ENCODE measurements around the gene PODXL2.
"Not testable (repeated sequence)": the region's sequence is repeated elsewhere in the genome, so short reads cannot be mapped to it uniquely, and the experiment has no call there.

The PODXL2 gene

GRCh38 chr3:127595303-127595702, 33.7 kb upstream of the PODXL2 start:
- TF ChIP-seq GATA1 (IDR thresholded peaks at IDR 0.05; ENCODE audit: low read depth, low read length) = no peak
- TF ChIP-seq POLR2A (IDR thresholded peaks at IDR 0.05; ENCODE audit: low read length) = no peak
- DNase-seq = peak in 1 of 2 experiments; percentile 44

DNA sequence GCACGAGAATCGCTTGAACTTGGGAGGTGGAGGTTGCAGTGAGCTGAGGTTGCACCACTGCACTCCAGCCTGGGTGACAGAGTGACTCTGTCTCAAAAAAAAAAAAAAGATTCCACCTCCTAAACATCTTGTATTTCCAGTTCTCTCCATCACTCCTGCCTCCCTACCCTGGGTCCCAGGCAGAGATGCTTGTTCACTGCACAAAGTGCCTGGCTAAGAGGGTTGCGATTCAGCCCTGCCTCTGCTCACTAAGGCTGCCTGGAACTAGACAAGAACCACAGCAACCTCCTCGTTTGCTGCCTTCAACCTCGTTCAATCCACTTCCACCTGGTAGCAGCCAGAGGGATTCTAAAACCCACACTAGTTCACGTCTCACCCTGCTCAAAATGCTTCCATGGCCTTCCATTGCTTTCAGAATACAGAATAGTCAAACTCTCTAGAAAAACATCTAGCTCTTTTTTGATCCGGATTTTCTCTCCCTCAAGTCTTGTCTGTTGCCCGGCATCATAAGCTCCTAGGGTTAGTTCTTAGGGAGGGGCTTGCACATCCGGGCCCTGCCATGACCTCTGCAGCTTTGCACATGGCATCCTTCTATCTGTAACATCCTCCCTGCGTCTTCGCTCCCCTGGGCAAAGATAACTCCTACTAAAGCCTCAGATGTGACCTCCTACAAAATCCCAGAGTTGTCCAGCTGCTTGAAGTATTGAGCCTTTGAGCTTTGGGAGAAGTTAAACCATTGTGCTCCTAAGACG, 31.8 kb upstream of the PODXL2 start:
- DNase-seq = peak; percentile 41 to 63
- TF ChIP-seq GATA1 (IDR thresholded peaks at IDR 0.05; ENCODE audit: low read depth, low read length) (no peak), POLR2A (IDR thresholded peaks at IDR 0.05; ENCODE audit: low read length) (no peak)

DNA sequence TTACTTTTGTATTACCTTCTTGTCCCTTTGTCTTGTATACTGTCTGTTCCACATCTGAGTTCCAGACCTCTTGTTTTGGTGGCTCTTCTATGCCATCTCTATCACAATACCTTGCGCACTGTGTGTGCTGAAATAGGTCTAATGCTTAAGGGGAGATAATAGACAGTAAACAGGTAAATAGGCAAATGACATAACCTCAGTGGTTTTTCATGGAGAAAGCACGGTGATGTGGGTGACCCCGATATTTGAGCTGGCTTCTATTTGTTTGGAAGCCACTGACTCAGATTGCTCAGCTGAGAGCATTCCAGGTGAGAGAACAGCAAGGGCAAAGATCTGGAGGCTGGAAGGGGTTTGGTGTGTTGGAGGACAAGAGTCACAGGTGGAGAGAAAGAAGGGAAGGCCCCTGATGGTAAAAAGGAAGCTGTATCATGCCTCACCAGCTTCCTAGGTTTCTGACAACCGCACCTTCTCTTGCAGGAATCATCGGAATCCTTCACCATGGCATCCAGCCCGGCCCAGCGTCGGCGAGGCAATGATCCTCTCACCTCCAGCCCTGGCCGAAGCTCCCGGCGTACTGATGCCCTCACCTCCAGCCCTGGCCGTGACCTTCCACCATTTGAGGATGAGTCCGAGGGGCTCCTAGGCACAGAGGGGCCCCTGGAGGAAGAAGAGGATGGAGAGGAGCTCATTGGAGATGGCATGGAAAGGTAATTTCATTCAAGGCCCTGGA, 30.0 kb upstream of the PODXL2 start:
- TF ChIP-seq GATA1 (IDR thresholded peaks at IDR 0.05; ENCODE audit: low read depth, low read length) (no peak), POLR2A (IDR thresholded peaks at IDR 0.05; ENCODE audit: low read length) (no peak)
- DNase-seq = peak; percentile 44 to 63

GRCh38 chr3:127600749-127601456, 28.1 kb upstream of the PODXL2 start:
- no peak for DNase-seq
- TF ChIP-seq GATA1 (IDR thresholded peaks at IDR 0.05; ENCODE audit: low read depth, low read length) (no peak), POLR2A (IDR thresholded peaks at IDR 0.05; ENCODE audit: low read length) (no peak)

DNA sequence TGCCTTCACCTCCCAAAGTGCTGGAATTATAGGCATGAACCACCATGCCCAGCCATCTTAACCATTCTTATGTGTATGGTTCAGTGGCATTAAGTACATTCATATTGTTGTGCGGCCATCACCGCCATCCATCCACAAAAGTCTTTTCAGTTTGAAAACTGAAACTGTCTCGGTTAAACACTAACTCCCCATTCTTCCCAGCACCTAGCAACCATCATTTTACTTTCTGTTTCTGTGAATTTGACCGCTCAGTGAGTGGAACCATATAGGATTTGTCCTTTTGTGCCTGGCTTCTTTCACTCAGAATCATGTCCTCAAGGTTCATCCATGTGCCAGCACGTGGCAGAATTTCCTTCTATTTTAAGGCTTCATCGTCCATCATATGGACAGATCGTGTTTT, 24.9 kb upstream of the PODXL2 start:
- no peak for TF ChIP-seq GATA1 (IDR thresholded peaks at IDR 0.05; ENCODE audit: low read depth, low read length)
- no peak for TF ChIP-seq POLR2A (IDR thresholded peaks at IDR 0.05; ENCODE audit: low read length)
- no peak for DNase-seq

GRCh38 chr3:127604546-127605165, 24.3 kb upstream of the PODXL2 start:
- DNase-seq = no peak
- TF ChIP-seq GATA1 (IDR thresholded peaks at IDR 0.05; ENCODE audit: low read depth, low read length) = no peak
- no peak for TF ChIP-seq POLR2A (IDR thresholded peaks at IDR 0.05; ENCODE audit: low read length)

GRCh38 chr3:127605547-127605946, 23.4 kb upstream of the PODXL2 start:
- DNase-seq = not testable (repeated sequence)

DNA sequence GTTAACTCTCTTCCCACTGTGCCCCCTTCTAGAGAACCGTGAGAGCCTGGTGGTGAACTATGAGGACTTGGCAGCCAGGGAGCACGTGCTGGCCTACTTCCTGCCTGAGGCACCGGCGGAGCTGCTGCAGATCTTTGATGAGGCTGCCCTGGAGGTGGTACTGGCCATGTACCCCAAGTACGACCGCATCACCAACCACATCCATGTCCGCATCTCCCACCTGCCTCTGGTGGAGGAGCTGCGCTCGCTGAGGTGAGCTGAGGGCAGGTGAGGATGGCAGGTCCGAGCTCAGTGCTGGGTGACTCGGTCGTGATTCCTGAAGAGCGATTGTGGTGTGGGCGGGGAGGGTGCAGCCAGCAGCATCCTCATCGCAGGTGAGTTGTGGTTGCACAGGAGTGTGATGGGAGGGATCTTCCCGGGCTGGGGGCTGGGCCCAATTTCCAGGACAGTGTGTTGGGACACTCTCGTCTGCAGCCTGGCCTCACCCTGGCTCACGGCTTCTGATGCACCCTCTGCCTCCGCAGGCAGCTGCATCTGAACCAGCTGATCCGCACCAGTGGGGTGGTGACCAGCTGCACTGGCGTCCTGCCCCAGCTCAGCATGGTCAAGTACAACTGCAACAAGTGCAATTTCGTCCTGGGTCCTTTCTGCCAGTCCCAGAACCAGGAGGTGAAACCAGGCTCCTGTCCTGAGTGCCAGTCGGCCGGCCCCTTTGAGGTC, 22.7 kb upstream of the PODXL2 start:
- TF ChIP-seq POLR2A (IDR thresholded peaks at IDR 0.05; ENCODE audit: low read length) = no peak
- TF ChIP-seq GATA1 (IDR thresholded peaks at IDR 0.05; ENCODE audit: low read depth, low read length) = no peak
- DNase-seq = no peak

- DNase-seq = no peak
- TF ChIP-seq POLR2A (IDR thresholded peaks at IDR 0.05; ENCODE audit: low read length) (no peak), GATA1 (IDR thresholded peaks at IDR 0.05; ENCODE audit: low read depth, low read length) (no peak)
These were observed 21.9 kb upstream of the PODXL2 start for GRCh38 chr3:127606981-127607595.

DNA sequence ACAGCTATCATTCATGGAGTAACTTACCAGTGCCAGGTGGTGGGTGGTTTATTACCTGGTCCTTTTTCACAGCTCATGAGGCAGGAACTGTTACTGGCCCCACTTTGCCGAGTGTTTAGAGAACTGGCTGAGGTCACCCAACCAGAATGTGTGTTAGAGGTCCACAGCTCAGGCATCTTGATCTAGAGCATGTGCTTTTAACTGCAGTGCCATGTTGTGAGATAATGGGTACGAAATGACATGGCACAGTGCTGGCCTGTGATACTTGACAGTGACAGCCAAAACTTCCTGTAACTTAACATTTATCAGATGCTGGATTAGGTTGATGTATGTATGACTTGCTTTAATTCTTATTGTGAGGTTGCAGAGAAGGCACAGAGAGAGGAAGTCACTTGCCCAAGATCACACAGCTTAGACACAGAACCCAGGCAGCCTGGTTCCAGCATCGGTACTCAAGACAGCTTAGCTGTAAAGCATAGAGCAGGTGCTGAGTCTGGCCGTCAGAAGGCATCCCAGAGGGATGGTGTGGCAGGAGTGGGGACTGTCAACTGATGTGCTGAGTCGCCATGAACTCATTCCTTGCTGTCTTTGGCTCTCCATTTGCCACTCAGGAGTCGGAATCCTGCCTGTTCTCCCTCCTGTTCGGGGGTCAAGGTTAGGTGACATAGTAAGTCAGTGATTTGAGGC, 21.2 kb upstream of the PODXL2 start:
- no peak for DNase-seq
- TF ChIP-seq GATA1 (IDR thresholded peaks at IDR 0.05; ENCODE audit: low read depth, low read length) (no peak), POLR2A (IDR thresholded peaks at IDR 0.05; ENCODE audit: low read length) (no peak)

DNA sequence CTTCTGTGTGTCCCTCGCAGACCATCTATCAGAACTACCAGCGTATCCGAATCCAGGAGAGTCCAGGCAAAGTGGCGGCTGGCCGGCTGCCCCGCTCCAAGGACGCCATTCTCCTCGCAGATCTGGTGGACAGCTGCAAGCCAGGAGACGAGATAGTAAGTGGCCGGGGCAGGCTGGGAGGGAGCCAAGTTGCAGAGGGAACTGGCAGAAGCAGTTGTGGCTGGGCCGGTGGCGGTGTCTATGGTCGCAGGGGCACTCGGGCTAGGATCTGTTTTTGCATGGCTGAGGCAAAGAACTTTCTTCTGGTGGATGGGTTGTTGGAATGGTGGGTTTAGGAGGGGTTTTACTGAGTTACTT, 20.6 kb upstream of the PODXL2 start:
- TF ChIP-seq GATA1 (IDR thresholded peaks at IDR 0.05; ENCODE audit: low read depth, low read length) = no peak
- TF ChIP-seq POLR2A (IDR thresholded peaks at IDR 0.05; ENCODE audit: low read length) = no peak
- no peak for DNase-seq

GRCh38 chr3:127610105-127610504, 18.9 kb upstream of the PODXL2 start:
- DNase-seq = no peak
- TF ChIP-seq POLR2A (IDR thresholded peaks at IDR 0.05; ENCODE audit: low read length) (no peak), GATA1 (IDR thresholded peaks at IDR 0.05; ENCODE audit: low read depth, low read length) (no peak)

- DNase-seq = no peak
- TF ChIP-seq GATA1 (IDR thresholded peaks at IDR 0.05; ENCODE audit: low read depth, low read length) (no peak), POLR2A (IDR thresholded peaks at IDR 0.05; ENCODE audit: low read length) (no peak)
These were observed 17.7 kb upstream of the PODXL2 start for GRCh38 chr3:127611251-127611650.
